Endometrial microvascular endothelial cells (primary cell): ENCODE measurements around the gene FBXO47. TPM values are rescaled to one million over a fixed set of nuclear protein-coding genes. Genes with fewer than 3 reads are reported as not detected.

Source experiments
- in situ Hi-C: cut with HindIII; loops from 2 replicates; pipeline ENCODE4 v1.10.0; 2017; ENCODE audit warnings: low sequenced_read_pairs, low pct_unique_long_range_greater_than_20kb; ENCODE audit errors: inconsistent ontology term
- total RNA-seq: library from RNA; depleted of rRNA; stranded (reverse); fragments of >200 nt; gene quantifications from one replicate; pipeline ENCODE4 v1.2.3, GENCODE V29; 2015; ENCODE audit errors: inconsistent ontology term

The FBXO47 gene
- total RNA-seq, 1 donor from 2014 or later: not detected

- in situ Hi-C loops: no loop called here
Observed at GRCh38 chr17:38911081-38911730, 56.0 kb downstream of the FBXO47 start.

DNA sequence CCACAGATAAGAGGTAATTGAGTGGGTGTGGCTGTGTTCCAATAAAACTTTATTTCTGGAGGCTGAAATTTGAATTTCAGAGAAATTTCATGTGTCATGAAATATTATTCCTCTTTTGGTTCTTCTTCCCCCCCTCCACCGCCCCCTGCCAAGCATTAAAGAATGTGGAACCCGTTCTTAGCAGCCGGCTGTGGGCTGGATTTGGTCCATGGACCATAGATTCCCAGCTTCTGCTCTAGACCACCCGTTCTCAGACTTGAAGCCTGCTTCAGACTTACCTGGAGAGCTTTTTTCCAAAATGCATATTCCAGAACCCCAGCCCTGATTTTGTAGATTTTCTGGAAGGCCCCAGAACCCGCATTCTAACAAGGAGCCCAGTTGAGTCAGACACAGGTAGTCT is 56.9 kb downstream of the FBXO47 start:
- in situ Hi-C loops: no loop called here

DNA sequence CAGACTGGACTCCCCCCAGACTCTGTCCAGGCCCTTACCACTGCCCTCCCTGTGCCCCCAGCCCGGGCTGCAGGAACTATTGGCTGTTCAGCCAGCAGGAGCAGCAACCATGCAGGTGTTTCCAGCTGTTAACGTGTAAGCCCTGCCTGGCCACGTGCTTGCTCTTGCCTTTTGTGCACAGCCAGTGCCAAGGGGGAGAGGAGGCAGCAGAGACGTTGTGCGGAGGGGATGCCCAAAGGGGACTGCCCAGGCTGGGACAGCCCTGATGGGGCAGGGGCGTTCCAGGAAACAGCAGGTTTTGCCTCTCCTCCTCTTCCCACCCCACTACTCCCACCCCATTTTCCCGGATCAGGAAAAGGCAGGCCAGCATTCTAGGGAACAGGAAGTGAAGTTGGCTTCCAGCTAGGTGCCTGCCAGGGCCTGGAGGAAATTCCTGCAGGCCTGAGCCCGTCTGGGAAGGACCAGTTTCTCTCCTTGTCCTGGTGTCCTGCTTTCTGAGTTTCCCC is 58.5 kb downstream of the FBXO47 start:
- in situ Hi-C loops: no loop called here

DNA sequence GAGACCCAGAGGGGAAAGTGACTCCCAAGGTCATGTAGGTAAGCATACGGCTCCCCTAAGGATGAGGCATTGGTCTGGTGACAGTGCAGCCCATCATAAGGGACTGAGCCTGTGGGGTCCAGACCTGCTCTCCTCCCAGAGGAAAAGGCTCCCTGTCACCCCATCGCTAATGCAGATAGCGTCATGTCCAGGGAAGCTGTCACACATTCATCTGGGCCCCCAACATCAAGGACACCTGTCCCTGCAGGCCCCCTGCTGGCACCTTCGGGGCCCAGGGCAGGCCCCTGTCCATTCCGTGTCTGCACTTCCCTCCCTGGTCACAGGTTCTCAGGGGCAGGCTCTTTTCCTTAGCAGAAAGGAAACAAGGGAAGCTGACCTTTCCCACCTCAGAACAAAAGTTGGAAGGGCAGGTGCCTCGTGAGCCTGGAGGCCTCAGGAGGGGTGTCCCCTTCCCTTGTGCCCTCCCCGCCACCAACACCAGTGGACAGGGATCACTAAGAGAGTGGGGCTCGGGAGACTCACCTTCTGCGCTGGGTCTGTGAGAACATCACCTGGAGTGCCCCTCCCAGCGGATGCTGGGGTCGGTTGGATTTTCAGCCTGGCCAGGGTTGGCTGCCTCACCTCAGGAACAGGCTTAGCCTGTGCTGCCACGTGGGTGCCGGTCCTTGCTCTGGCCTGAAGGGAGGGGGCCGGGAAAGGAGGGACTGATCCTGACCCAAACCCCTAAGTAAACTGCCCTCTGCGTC is 59.1 kb downstream of the FBXO47 start:
- in situ Hi-C loops: no loop called here

- in situ Hi-C loops: no loop called here
Observed at GRCh38 chr17:38906460-38907228, 60.6 kb downstream of the FBXO47 start.

DNA sequence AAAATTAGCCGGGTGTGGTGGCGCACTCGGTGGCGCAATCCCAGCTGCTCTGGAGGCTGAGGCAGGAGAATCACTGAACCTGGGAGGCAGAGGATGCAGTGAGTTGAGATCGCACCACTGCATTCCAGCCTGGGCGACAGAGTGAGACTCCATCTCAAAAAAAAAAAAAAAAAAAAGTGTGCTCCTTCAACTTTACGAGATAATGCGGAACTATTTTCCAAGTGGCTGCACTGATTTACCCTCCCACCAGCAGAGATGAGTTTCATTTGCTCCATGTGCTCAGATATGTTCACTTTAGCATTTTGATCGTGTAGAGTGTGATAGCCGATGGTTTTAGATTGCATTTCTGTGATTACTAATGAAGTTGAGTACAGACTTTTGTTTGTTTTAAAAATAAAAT is 61.8 kb downstream of the FBXO47 start:
- in situ Hi-C loops: no loop called here

DNA sequence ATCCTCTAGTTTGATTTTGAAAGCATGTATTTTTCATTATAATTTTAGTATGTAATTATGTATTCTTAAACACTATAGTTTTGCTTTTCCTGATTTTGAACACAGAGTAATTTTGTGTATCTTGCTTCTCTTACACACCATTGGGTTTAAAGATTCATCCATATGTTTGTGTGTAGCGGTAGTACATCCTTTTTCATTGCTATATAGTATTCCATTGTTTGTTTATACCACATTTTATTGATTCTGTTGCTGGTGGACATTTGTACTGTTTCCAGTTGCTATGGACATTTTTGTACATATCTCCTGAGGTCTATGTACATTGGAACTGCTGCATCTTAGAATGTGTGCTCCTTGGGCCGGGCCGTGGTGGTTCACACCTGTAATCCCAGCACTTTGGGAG is 62.3 kb downstream of the FBXO47 start:
- in situ Hi-C loops: no loop called here

DNA sequence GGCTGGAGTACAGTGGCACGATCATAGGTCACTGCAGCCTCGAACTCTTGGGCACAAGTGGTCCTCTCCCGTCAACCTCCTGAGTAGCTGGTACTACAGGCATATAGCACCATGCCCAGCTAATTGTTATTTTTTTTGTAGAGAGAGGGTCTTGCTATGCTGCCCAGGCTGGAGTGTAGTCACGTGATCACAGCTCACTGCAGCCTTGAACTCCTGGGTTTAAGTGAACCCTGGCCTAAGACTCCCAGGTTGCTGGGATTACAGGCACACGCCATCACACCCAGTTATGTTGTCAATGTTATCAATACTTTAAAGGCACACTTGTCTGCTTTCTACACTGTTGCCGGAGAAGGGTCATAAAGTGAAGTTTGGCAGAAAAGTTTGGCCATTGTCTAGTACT is 63.8 kb downstream of the FBXO47 start:
- in situ Hi-C loops: no loop called here

DNA sequence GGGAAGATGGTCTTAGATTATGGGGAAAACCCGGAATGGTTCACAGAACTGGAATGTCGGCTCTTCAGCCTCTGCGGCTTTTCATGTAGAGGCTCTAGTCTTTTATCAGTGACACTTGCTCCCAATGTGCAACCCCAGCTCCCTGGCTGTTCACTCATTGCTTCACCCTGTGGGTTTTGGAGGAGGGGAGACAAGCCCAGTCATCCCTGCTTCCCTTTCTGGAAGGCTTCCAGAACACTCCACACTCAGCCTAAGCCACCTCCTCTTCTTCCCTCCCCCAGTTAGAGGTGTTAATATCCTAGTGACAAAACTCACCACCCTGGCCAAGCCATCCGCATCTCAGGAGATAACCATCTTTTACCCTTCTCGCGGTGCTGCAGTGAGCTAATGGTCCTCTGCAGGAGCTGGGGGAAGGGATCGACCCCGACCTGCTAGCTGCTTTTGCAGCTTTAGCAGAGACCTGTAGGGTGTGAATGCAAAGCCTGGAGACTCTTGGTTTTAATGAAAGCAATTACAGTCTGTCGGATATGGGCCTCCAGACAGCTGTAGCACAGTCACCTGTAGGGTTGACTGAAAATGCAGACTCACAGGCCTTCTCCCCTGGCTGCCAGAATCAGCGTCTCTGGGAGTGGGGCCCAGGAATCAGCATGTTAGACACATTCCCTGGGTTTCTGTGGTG is 66.1 kb downstream of the FBXO47 start:
- in situ Hi-C loops: no loop called here

DNA sequence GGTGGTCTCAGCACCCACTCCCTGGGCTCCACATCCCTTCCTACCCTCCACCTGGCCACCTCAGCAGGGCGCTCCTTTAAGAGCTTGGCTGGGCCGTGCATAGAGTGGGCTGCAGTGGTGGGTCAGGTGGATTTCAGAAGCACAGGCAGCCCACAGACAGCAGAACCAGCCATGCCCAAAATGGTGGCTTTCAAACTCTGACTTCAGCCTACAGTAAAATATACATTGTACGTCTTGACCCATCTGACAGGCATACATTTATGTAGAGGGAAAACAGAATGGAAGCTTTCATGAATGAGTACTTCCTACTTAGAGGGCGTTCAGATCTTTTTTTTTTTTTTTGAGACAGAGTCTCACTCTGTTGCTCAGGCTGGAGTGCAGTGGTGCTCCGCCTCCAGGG is 67.8 kb downstream of the FBXO47 start:
- in situ Hi-C loops: no loop called here

GRCh38 chr17:38898812-38899348 is 68.3 kb downstream of the FBXO47 start:
- in situ Hi-C loops: no loop called here

GRCh38 chr17:38898291-38898679 is 68.9 kb downstream of the FBXO47 start:
- in situ Hi-C loops: no loop called here

DNA sequence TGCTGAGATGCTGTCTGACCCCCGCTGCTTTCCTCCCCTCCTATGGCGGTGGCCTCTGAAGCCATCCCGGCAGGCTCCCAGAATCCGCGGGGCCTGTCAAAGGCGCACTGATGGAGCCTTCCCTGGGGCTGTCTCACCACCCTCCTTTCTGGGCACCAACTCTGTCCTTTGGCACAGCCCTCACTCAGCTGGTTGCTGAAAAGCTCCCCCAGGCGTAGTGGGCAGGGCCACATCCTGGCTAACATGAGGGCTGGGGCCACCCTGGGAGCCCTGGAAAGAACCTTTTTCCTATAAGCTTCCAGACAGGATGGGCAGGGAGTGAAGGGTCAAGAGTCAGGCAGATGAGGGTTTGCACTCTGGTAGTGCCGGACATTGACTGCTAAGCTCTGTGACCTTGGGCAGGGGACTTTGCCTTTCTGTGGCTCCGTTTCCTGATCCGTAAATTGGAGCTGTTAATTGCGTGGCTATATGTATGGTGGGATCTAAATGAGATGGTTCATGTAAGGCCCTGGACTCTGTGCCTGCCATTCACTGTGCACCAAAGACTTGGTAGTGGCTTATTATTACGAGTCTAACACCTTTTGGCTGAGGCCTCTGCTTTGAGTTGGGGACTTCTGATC is 69.4 kb downstream of the FBXO47 start:
- in situ Hi-C loops: no loop called here

DNA sequence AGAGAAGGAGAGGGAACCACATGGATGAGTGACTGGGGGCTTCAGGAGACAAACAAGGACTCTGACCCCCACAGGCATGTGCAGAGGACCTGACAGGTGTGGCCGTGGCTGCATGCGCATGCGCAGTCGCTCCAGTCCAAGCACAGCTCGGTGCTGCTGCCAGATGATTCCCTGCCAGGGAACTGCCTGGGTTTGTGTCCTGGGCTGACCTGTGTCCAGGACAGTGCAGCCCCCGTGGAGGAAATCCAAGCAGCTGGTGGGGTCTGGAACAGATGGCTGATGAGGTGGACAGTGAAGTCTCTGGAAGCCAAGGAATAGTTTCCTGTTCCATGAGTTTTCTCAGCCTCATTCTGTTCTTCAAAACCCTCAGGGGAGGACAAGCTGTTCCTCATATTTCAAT is 70.0 kb downstream of the FBXO47 start:
- in situ Hi-C loops: no loop called here

GRCh38 chr17:38896346-38896954 is 70.8 kb downstream of the FBXO47 start:
- in situ Hi-C loops: no loop called here

- in situ Hi-C loops: no loop called here
Observed at GRCh38 chr17:38894276-38894675, 72.9 kb downstream of the FBXO47 start.

- in situ Hi-C loops: no loop called here
Observed at GRCh38 chr17:38893607-38894006, 73.6 kb downstream of the FBXO47 start.

GRCh38 chr17:38893113-38893512 is 74.1 kb downstream of the FBXO47 start:
- in situ Hi-C loops: no loop called here
